Duodenal mucosa (tissue), 2 donors: ENCODE data around the gene JADE2.

Experiments used
- H3K27ac ChIP-seq: one replicate; pipeline ENCODE4 v1.7.0; 2013; ENCODE audit warnings: low read depth, low read length
- H3K27me3 ChIP-seq, 2 donors: one replicate each; pipeline ENCODE4 v1.7.0; 2013; ENCODE audit warnings: low read length in 2 of 2, control low read depth in 1 of 2; ENCODE audit not compliant: insufficient read depth in 2 of 2, control insufficient read depth in 1 of 2
- H3K36me3 ChIP-seq, 2 donors: one replicate each; pipeline ENCODE4 v1.7.0; 2013; ENCODE audit warnings: low read length in 2 of 2, control low read depth in 1 of 2; ENCODE audit not compliant: insufficient read depth in 2 of 2, control insufficient read depth in 1 of 2
- H3K4me1 ChIP-seq, 2 donors: one replicate each; pipeline ENCODE4 v1.7.0; 2013; ENCODE audit warnings: low read length in 2 of 2, control low read depth in 1 of 2; ENCODE audit not compliant: insufficient read depth in 2 of 2, control insufficient read depth in 1 of 2
- H3K4me3 ChIP-seq, 2 donors: one replicate each; pipeline ENCODE4 v1.7.0; 2013; ENCODE audit warnings: low read length in 2 of 2, low read depth in 1 of 2
- H3K9ac ChIP-seq, 2 donors: one replicate each; pipeline ENCODE4 v1.7.0; 2013; ENCODE audit warnings: low read length in 2 of 2, low read depth in 1 of 2
- H3K9me3 ChIP-seq, 2 donors: one replicate each; pipeline ENCODE4 v1.7.0; 2013; ENCODE audit warnings: low read length in 2 of 2, control low read depth in 1 of 2; ENCODE audit not compliant: control insufficient read depth in 1 of 2

JADE2 gene

GRCh38 chr5:134604908-134605307 is 79.4 kb downstream of the JADE2 start:
- Histone ChIP-seq H3K4me3 (no peak overlapping the region), H3K9ac (no peak overlapping the region), H3K27me3 (no peaks in the 10 kb centered on the region), H3K4me1 (peaks cover 12 to 21% of the 10 kb centered on the region in 2 donors), H3K27ac (no peak overlapping the region), H3K9me3 (no peaks in the 10 kb centered on the region), H3K36me3 (peaks cover 32 to 55% of the 10 kb centered on the region in 2 donors)

DNA sequence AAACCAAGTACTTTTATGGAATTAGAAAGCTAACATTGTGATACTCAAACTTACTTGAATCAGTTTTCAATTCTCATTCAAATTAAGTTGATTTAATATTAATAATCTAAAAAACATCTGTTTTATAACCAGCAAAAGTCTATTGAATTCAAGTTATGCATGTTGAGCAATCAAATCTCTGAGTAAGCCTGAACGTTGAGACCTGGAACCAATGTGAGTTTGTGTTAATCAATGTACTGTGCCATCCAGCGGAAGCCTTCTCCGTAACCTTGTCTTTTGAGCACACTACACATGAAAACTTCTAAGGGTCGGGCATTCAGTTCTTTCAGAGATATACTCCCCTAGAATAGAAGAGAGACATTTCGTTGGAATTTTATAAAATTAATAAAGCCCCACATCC is 81.3 kb downstream of the JADE2 start:
- Histone ChIP-seq H3K27ac (no peak overlapping the region), H3K36me3 (peaks cover 39 to 65% of the 10 kb centered on the region in 2 donors), H3K4me1 (peaks cover 12 to 24% of the 10 kb centered on the region in 2 donors), H3K9ac (no peak overlapping the region), H3K9me3 (no peaks in the 10 kb centered on the region), H3K4me3 (no peak overlapping the region), H3K27me3 (no peaks in the 10 kb centered on the region)

DNA sequence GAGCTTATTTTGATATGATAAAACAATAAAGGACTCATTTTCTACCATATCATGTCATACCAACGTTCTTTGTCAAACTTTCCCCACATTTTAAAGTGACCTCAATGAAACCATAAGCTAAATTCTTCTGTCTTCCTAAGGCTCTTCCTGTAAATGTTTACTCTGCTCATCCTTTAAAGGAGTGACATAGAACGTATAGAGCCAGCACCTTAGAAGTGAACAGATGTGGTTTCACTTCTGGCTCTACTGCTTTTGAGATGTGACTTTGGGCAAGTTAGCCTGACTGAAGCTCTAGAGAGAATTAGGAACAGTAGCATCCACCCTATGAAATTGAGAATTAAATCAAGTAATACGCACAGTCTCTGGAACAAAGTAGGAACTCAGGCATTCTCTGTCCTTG is 83.1 kb downstream of the JADE2 start:
- Histone ChIP-seq H3K4me3 (no peak overlapping the region), H3K4me1 (peaks cover 12 to 24% of the 10 kb centered on the region in 2 donors), H3K27ac (peak overlapping the region; percentile 4), H3K9ac (no peak overlapping the region), H3K36me3 (peaks cover 37 to 68% of the 10 kb centered on the region in 2 donors), H3K27me3 (no peaks in the 10 kb centered on the region), H3K9me3 (no peaks in the 10 kb centered on the region)

DNA sequence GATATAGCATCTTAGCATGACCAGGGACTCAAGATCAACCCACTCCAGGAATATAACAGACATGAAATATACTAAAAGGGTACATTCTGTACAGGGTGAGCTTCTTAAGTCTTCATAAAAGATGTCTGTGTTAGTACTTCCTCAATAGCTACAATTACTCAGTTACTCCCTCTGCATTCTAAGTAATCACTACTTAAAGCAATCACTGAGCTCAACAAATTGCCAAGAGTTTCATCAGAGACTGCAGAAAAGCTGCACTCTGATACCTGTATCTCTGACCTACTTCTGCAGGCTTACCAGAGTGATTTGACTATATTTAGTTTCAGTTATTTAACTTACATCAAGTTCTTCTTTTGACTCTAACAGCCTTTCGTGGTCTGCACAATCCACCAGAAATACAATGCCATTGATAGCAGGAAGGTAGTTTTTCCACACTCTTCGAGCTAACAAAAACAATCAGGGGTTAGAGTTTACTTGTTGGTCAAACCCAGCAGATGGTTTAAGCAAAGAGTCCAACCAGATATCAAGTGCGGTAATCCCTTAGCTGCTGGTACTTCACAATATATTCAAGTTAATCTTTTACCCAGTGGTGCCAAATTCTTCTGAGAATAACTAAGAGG is 83.9 kb downstream of the JADE2 start:
- H3K36me3 ChIP-seq: peaks cover 37 to 70% of the 10 kb centered on the region in 2 donors
- no peak overlapping the region for H3K4me3 ChIP-seq
- no peaks in the 10 kb centered on the region for H3K27me3 ChIP-seq
- no peaks in the 10 kb centered on the region for H3K9me3 ChIP-seq
- H3K4me1 ChIP-seq: peaks cover 12 to 24% of the 10 kb centered on the region in 2 donors
- H3K9ac ChIP-seq: no peak overlapping the region
- H3K27ac ChIP-seq: peak overlapping the region; percentile 4

DNA sequence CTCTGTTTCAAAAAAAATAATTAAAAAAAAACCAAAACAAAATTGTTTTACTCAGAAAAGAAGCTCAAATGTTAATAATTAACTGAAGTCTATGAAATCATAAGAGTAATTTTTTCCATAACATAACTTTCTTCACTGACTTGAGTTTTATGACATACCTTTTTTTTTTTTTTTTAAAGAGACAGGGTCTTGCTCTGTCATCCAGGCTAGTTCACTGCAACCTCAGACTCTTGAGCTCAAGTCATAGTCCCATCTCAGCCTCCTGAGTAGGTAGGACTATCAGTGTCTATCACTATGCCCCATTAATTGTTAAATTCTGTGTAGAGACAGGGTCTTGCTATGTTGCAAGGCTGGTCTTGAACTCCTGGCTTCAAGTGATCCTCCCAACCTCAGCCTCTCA is 85.3 kb downstream of the JADE2 start:
- no peaks in the 10 kb centered on the region for H3K27me3 ChIP-seq

DNA sequence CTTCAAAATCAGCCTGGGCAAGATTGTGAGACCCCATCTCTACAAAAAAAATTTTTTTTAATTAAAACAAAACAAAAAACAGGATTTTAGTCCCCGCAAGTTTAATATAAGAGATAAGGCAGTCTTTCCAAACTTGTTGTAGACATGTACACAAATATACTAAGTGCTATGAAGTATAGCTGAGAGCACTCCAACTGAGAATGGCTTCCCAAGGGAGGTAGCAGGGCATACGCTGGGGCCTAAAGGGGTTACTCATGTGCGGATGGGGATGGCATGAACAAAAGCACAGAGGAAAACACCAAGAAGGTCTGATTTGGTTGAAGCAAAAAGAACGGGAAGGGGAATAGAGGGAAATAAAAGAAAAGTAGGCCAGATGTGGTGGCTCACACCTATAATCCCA is 86.0 kb downstream of the JADE2 start:
- no peak overlapping the region for H3K27ac ChIP-seq

More for the DNA sequence above, 85.3 kb downstream of the JADE2 start:
- Histone ChIP-seq H3K9me3 (no peaks in the 10 kb centered on the region), H3K4me1 (peaks cover 12 to 16% of the 10 kb centered on the region in 2 donors), H3K9ac (no peak overlapping the region), H3K27ac (no peak overlapping the region), H3K4me3 (no peak overlapping the region), H3K36me3 (peaks cover 36 to 65% of the 10 kb centered on the region in 2 donors)

GRCh38 chr5:134614450-134615085 is 89.1 kb downstream of the JADE2 start:
- Histone ChIP-seq H3K27ac (no peak overlapping the region), H3K9ac (no peak overlapping the region), H3K9me3 (no peaks in the 10 kb centered on the region), H3K36me3 (peaks cover 10 to 57% of the 10 kb centered on the region in 2 donors), H3K27me3 (no peaks in the 10 kb centered on the region), H3K4me1 (peaks cover under 1 to 4% of the 10 kb centered on the region in 2 donors), H3K4me3 (no peak overlapping the region)

More for the DNA sequence above, 86.0 kb downstream of the JADE2 start:
- no peaks in the 10 kb centered on the region for H3K9me3 ChIP-seq
- no peak overlapping the region for H3K9ac ChIP-seq
- no peaks in the 10 kb centered on the region for H3K27me3 ChIP-seq
- H3K36me3 ChIP-seq: peaks cover 30 to 60% of the 10 kb centered on the region in 2 donors
- H3K4me3 ChIP-seq: no peak overlapping the region
- peaks cover 12 to 16% of the 10 kb centered on the region in 2 donors for H3K4me1 ChIP-seq

GRCh38 chr5:134620634-134621033 is 95.2 kb downstream of the JADE2 start:
- Histone ChIP-seq H3K9ac (no peak overlapping the region), H3K4me1 (peaks cover 9 to 20% of the 10 kb centered on the region in 2 donors), H3K27ac (no peak overlapping the region), H3K36me3 (peaks cover 6 to 50% of the 10 kb centered on the region in 2 donors), H3K27me3 (no peaks in the 10 kb centered on the region), H3K4me3 (no peak overlapping the region), H3K9me3 (no peaks in the 10 kb centered on the region)

- H3K27ac ChIP-seq: no peak overlapping the region
- H3K4me3 ChIP-seq: no peak overlapping the region
- H3K9ac ChIP-seq: no peak overlapping the region
- peaks cover 17 to 20% of the 10 kb centered on the region in 2 donors for H3K4me1 ChIP-seq
- no peaks in the 10 kb centered on the region for H3K27me3 ChIP-seq
- H3K9me3 ChIP-seq: no peaks in the 10 kb centered on the region
- peaks cover 3 to 17% of the 10 kb centered on the region in 2 donors for H3K36me3 ChIP-seq
Observed at GRCh38 chr5:134625559-134625958, 100.1 kb downstream of the JADE2 start.

DNA sequence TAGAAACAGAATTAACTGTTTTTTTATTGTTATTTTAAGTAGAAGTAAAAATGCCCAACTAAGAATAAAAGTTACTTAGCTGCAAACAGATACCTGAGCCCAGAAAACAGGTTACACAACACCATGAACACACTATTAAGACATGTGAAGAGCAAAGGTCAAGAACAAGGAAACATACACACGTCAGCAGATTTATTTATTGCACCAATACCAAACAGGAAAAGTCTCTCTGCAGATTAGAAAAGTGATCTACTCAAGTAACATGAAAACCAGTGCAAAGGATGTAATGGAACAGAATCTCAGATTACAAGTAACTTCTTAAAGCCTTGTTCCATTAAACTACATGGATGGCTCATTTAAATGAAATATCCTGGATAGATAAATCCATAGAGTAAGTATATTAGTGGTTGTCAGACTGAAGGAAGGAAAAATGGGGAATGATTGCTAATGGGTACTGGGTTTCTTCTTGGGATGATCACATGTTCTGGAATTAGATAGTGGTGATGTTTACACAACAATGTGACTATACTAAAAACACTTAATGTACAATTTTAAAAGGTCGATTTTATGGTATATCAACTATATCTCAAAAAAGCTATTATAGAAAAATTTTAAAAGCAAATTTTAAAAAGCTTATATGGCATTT is 101.0 kb downstream of the JADE2 start:
- Histone ChIP-seq H3K9me3 (no peaks in the 10 kb centered on the region), H3K36me3 (peaks cover 0 to 13% of the 10 kb centered on the region in 2 donors), H3K4me1 (peaks cover 24 to 25% of the 10 kb centered on the region in 2 donors), H3K9ac (no peak overlapping the region), H3K27ac (no peak overlapping the region), H3K27me3 (no peaks in the 10 kb centered on the region), H3K4me3 (no peak overlapping the region)
